HEK293T (cell line): ENCODE data around the gene PKP3.
"Not testable (repeated sequence)": the region's sequence is repeated elsewhere in the genome, so short reads cannot be mapped to it uniquely, and the experiment has no call there.

Source experiments
- CTCF ChIA-PET: fragments of 350-600 bp; formaldehyde crosslinking; extraction: SDS; loops from one replicate; lab custom pipeline; 2021; ENCODE audit warnings: antibody characterized with exemption, inconsistent platforms; lab: Yijun Ruan, JAX
- POLR2A ChIA-PET: fragments of 350-600 bp; formaldehyde crosslinking; extraction: SDS; loops from one replicate; lab custom pipeline; 2020; ENCODE audit warnings: antibody characterized with exemption, inconsistent platforms; lab: Yijun Ruan, JAX
- DNase-seq: peaks from one replicate; pipeline ENCODE4 v3.0.0; 2012; ENCODE audit warnings: mixed read lengths; ENCODE audit errors: extremely low spot score
- ARNT ChIP-seq: fragments of 450-650 bp; IDR thresholded peaks from 2 replicates; pipeline ENCODE4 v1.6.1; 2017; ENCODE audit warnings: mild to moderate bottlenecking
- BHLHE40 ChIP-seq: fragments of 450-650 bp; IDR thresholded peaks from 2 replicates; pipeline ENCODE4 v1.6.1; 2016; ENCODE audit warnings: mild to moderate bottlenecking, moderate library complexity, borderline replicate concordance
- CTBP1 ChIP-seq: fragments of 450-650 bp; IDR thresholded peaks from 2 replicates; pipeline ENCODE4 v1.6.1; 2016; ENCODE audit warnings: borderline replicate concordance
- ELF4 ChIP-seq: fragments of 450-650 bp; IDR thresholded peaks from 2 replicates; pipeline ENCODE4 v1.6.1; 2017; ENCODE audit warnings: antibody characterized with exemption
- FOXA1 ChIP-seq: fragments of 450-650 bp; IDR thresholded peaks from 2 replicates; pipeline ENCODE4 v1.6.1; 2016; ENCODE audit warnings: mild to moderate bottlenecking
- FOXK2 ChIP-seq: fragments of 450-650 bp; IDR thresholded peaks from 2 replicates; pipeline ENCODE4 v1.6.1; 2016; ENCODE audit warnings: mild to moderate bottlenecking
- FOXM1 ChIP-seq: fragments of 450-650 bp; IDR thresholded peaks from 2 replicates; pipeline ENCODE4 v1.6.1; 2017; ENCODE audit warnings: mild to moderate bottlenecking, borderline replicate concordance
- HDGF ChIP-seq: fragments of 450-650 bp; IDR thresholded peaks from 2 replicates; pipeline ENCODE4 v1.6.1; 2017; ENCODE audit warnings: antibody characterized with exemption, borderline replicate concordance
- L3MBTL2 ChIP-seq: fragments of 450-650 bp; conservative IDR thresholded peaks from 2 replicates; pipeline ENCODE4 v1.6.1; 2016; ENCODE audit warnings: mild to moderate bottlenecking
- LEF1 ChIP-seq: fragments of 450-650 bp; IDR thresholded peaks from 2 replicates; pipeline ENCODE4 v1.6.1; 2017; ENCODE audit warnings: mild to moderate bottlenecking, borderline replicate concordance
- NFRKB ChIP-seq: fragments of 450-650 bp; IDR thresholded peaks from 2 replicates; pipeline ENCODE4 v1.6.1; 2016; ENCODE audit warnings: mild to moderate bottlenecking, moderate library complexity
- PKNOX1 ChIP-seq: fragments of 450-650 bp; IDR thresholded peaks from 2 replicates; pipeline ENCODE4 v1.6.1; 2016
- SP1 ChIP-seq: fragments of 450-650 bp; IDR thresholded peaks from 2 replicates; pipeline ENCODE4 v1.6.1; 2017
- SUZ12 ChIP-seq: fragments of 450-650 bp; IDR thresholded peaks from 2 replicates; pipeline ENCODE4 v1.6.1; 2016; ENCODE audit warnings: mild to moderate bottlenecking
- TARDBP ChIP-seq: fragments of 450-650 bp; IDR thresholded peaks from 2 replicates; pipeline ENCODE4 v1.6.1; 2016
- ZNF384 ChIP-seq: fragments of 450-650 bp; IDR thresholded peaks from 2 replicates; pipeline ENCODE4 v1.6.1; 2016

PKP3 gene

DNA sequence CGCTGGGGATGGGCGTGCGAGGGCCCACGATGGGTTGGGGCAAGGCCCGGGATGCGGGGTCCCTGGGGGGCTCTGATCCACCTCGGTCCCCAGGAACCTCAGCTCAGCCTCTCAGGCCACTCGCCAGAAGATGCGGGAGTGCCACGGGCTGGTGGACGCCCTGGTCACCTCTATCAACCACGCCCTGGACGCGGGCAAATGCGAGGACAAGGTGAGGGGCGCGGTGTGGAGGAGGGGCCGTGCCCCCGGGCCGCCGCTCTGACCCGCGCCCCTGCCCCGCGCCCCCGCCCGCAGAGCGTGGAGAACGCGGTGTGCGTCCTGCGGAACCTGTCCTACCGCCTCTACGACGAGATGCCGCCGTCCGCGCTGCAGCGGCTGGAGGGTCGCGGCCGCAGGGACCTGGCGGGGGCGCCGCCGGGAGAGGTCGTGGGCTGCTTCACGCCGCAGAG lies 6.3 kb downstream of the PKP3 start:
- TF ChIP-seq FOXA1 (no peak), SP1 (no peak), SUZ12 (no peak), CTBP1 (no peak), FOXM1 (no peak), ZNF384 (no peak), PKNOX1 (no peak), HDGF (no peak), L3MBTL2 (no peak), FOXK2 (no peak), ELF4 (no peak), NFRKB (no peak), TARDBP (no peak)
- ChIA-PET CTCF (no interaction called here), POLR2A (no interaction called here)
- no peak for DNase-seq

DNA sequence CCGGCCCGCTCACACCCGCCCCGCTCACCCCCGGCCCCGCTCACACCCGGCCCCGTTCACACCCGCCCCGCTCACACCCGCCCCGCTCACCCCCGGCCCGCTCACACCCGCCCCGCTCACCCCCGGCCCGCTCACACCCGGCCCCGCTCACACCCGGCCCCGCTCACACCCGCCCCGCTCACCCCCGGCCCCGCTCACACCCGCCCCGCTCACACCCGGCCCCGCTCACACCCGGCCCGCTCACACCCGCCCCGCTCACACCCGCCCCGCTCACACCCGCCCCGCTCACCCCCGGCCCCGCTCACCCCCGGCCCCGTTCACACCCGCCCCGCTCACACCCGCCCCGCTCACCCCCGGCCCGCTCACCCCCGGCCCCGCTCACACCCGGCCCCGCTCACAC lies 7.2 kb downstream of the PKP3 start:
- POLR2A ChIA-PET, DNase-seq, CTCF ChIA-PET: not testable (repeated sequence)

- ChIA-PET CTCF (no interaction called here), POLR2A (no interaction called here)
- DNase-seq, result no peak
- no peak for TF ChIP-seq L3MBTL2
- no peak for TF ChIP-seq PKNOX1
- no peak for TF ChIP-seq FOXM1
- no peak for TF ChIP-seq NFRKB
- TF ChIP-seq FOXA1, result no peak
These were observed 9.2 kb downstream of the PKP3 start for GRCh38 chr11:403021-403760.

GRCh38 chr11:403761-404431 lies 9.9 kb downstream of the PKP3 start:
- CTCF ChIA-PET, result no interaction called here
- POLR2A ChIA-PET, result no interaction called here
- TF ChIP-seq HDGF, result no peak
- no peak for DNase-seq

- CTCF ChIA-PET, result no interaction called here
These were observed 10.7 kb downstream of the PKP3 start for GRCh38 chr11:404551-405264.

GRCh38 chr11:405323-405953 lies 11.4 kb downstream of the PKP3 start:
- no peak for TF ChIP-seq LEF1
- ChIA-PET CTCF (no interaction called here), POLR2A (interaction anchor here (1.0 to 2.1 kb wide), 2 partner anchors 43 to 198 kb away, joined by 3 to 17 read pairs; partner anchors contain the start of genes BET1L, PTDSS2 and RIC8A)
- no peak for DNase-seq

More at GRCh38 chr11:404551-405264, 10.7 kb downstream of the PKP3 start:
- POLR2A ChIA-PET, result no interaction called here
- no peak for DNase-seq
- no peak for TF ChIP-seq LEF1
- no peak for TF ChIP-seq ARNT
- no peak for TF ChIP-seq FOXM1
- TF ChIP-seq ZNF384, result no peak
- no peak for TF ChIP-seq BHLHE40
- TF ChIP-seq HDGF, result no peak
- no peak for TF ChIP-seq TARDBP
- TF ChIP-seq SUZ12, result no peak
- no peak for TF ChIP-seq PKNOX1
- no peak for TF ChIP-seq ELF4
- no peak for TF ChIP-seq SP1
- no peak for TF ChIP-seq NFRKB
- no peak for TF ChIP-seq FOXK2
